GM23338 (cell line): ENCODE data around the gene KLHL25. TPM values are rescaled to one million over a fixed set of nuclear protein-coding genes. Genes with fewer than 3 reads are reported as not detected.

ENCODE experiments used
- ATAC-seq: fragments of 200-7000 bp; cut with Tn5 transposase; 3 replicates; pipeline ENCODE4 v1.9.1; 2020
- DNase-seq: peaks from one replicate; pipeline ENCODE4 v3.0.0-alpha.2; 2015; ENCODE audit warnings: low spot score
- H2AFZ ChIP-seq: fragments of 200-600 bp; sonication (generic); 2 replicates; pipeline ENCODE4 v1.8.0; 2016; ENCODE audit warnings: antibody characterized with exemption, mild to moderate bottlenecking, moderate library complexity
- H3F3A ChIP-seq: fragments of 200-600 bp; sonication (generic); replicated peaks from 2 replicates; pipeline ENCODE4 v1.8.0; 2017; ENCODE audit warnings: antibody characterized with exemption, mixed run types, low read depth
- H3K27ac ChIP-seq: fragments of 200-600 bp; sonication (generic); 2 replicates; pipeline ENCODE4 v1.6.1; 2016; ENCODE audit warnings: low read depth
- H3K27me3 ChIP-seq: fragments of 200-600 bp; sonication (generic); 2 replicates; pipeline ENCODE4 v1.8.0; 2016; ENCODE audit warnings: mild to moderate bottlenecking, mixed run types, moderate library complexity; ENCODE audit not compliant: insufficient read depth
- H3K36me3 ChIP-seq: fragments of 200-600 bp; sonication (generic); 2 replicates; pipeline ENCODE4 v1.8.0; 2016; ENCODE audit warnings: mild to moderate bottlenecking; ENCODE audit not compliant: insufficient read depth
- H3K4me1 ChIP-seq: fragments of 200-600 bp; sonication (generic); 2 replicates; pipeline ENCODE4 v1.8.0; 2016; ENCODE audit warnings: mild to moderate bottlenecking, moderate library complexity; ENCODE audit not compliant: insufficient read depth
- H3K4me2 ChIP-seq: fragments of 200-600 bp; sonication (generic); 2 replicates; pipeline ENCODE4 v1.7.1; 2017; ENCODE audit warnings: mixed run types
- H3K4me3 ChIP-seq: fragments of 200-600 bp; sonication (generic); 2 replicates; pipeline ENCODE4 v1.6.1; 2016; ENCODE audit warnings: mixed run types
- H3K79me2 ChIP-seq: fragments of 200-600 bp; sonication (generic); replicated peaks from 2 replicates; pipeline ENCODE4 v1.8.0; 2017; ENCODE audit warnings: mild to moderate bottlenecking; ENCODE audit not compliant: insufficient read depth
- H3K9me2 ChIP-seq: fragments of 200-600 bp; sonication (generic); 2 replicates; pipeline ENCODE4 v1.8.0; 2017; ENCODE audit not compliant: insufficient read depth
- H4K20me1 ChIP-seq: fragments of 200-600 bp; sonication (generic); replicated peaks from 2 replicates; pipeline ENCODE4 v1.8.0; 2017; ENCODE audit warnings: mild to moderate bottlenecking; ENCODE audit not compliant: insufficient read depth
- H3K27ac Mint-ChIP-seq: 2 replicates; pipeline ENCODE4 v1.8.0; 2020; ENCODE audit warnings: inconsistent platforms, mild to moderate bottlenecking, moderate library complexity, mixed read lengths
- H3K27me3 Mint-ChIP-seq: 3 replicates; pipeline ENCODE4 v1.8.0; 2022; ENCODE audit warnings: low read depth, mild to moderate bottlenecking, moderate library complexity, mixed read lengths, inconsistent platforms; ENCODE audit not compliant: insufficient read depth, poor library complexity
- H3K36me3 Mint-ChIP-seq: 3 replicates; pipeline ENCODE4 v1.8.0; 2021; ENCODE audit warnings: low read depth, mild to moderate bottlenecking, inconsistent platforms, moderate library complexity, mixed read lengths
- H3K4me1 Mint-ChIP-seq: 3 replicates; pipeline ENCODE4 v1.8.0; 2020; ENCODE audit warnings: mild to moderate bottlenecking, inconsistent platforms, mixed read lengths
- H3K4me3 Mint-ChIP-seq: 3 replicates; pipeline ENCODE4 v1.8.0; 2021; ENCODE audit warnings: moderate library complexity, mild to moderate bottlenecking, inconsistent platforms, mixed read lengths
- H3K9me3 Mint-ChIP-seq: 3 replicates; pipeline ENCODE4 v1.8.0; 2020; ENCODE audit warnings: moderate library complexity, mild to moderate bottlenecking, inconsistent platforms, mixed read lengths
- CREB1 ChIP-seq: fragments of 250-450 bp; sonication (Bioruptor Pico); IDR thresholded peaks from 2 replicates; pipeline ENCODE4 v1.5.0; 2020; ENCODE audit warnings: low read depth, mild to moderate bottlenecking, moderate library complexity
- CTCF ChIP-seq, 2 experiments: fragments of 200-600 bp in 1 of 2; sonication (generic) in 1 of 2; conservative IDR thresholded peaks; 2 replicates each; pipeline versions ENCODE4 v1.5.1 to v1.6.1; 2016 to 2017; ENCODE audit warnings: antibody characterized with exemption in 2 of 2, low read depth in 2 of 2, mild to moderate bottlenecking in 2 of 2, moderate library complexity in 1 of 2
- ETS1 ChIP-seq: IDR thresholded peaks from 2 replicates; pipeline ENCODE4 v1.6.1; 2016; ENCODE audit warnings: antibody characterized with exemption
- EZH2 ChIP-seq: fragments of 200-600 bp; sonication (generic); IDR thresholded peaks from one replicate; pipeline ENCODE4 v1.8.0; 2017; ENCODE audit warnings: antibody characterized with exemption, mild to moderate bottlenecking, low read depth; ENCODE audit not compliant: unreplicated experiment
- EZH2phosphoT487 ChIP-seq: fragments of 200-600 bp; sonication (generic); IDR thresholded peaks from one replicate; pipeline ENCODE4 v1.8.1; 2018; ENCODE audit warnings: antibody characterized with exemption; ENCODE audit not compliant: unreplicated experiment
- JUNB ChIP-seq: IDR thresholded peaks from one replicate; pipeline ENCODE4 v1.6.1; 2016; ENCODE audit warnings: antibody characterized with exemption; ENCODE audit not compliant: unreplicated experiment
- POLR2AphosphoS5 ChIP-seq: IDR thresholded peaks from 2 replicates; pipeline ENCODE4 v1.6.1; 2016; ENCODE audit warnings: antibody characterized with exemption, low read depth
- REST ChIP-seq: IDR thresholded peaks from one replicate; pipeline ENCODE4 v1.6.1; 2018; ENCODE audit warnings: antibody characterized with exemption; ENCODE audit not compliant: unreplicated experiment
- ZNF114 ChIP-seq: fragments of 250-450 bp; sonication (Bioruptor Pico); IDR thresholded peaks from 2 replicates; pipeline ENCODE4 v1.5.0; 2020; ENCODE audit warnings: mild to moderate bottlenecking, moderate library complexity
- ZNF331 ChIP-seq: fragments of 250-450 bp; sonication (Bioruptor Pico); IDR thresholded peaks from 2 replicates; pipeline ENCODE4 v1.5.0; 2020; ENCODE audit warnings: low read depth, mild to moderate bottlenecking, moderate library complexity
- polyA plus RNA-seq: library from polyadenylated mRNA; unstranded; fragments of >200 nt; fragmentation: Nextera tagmentation; extraction: Ambion mirVana; gene quantifications from 2 replicates; pipeline ENCODE4 v1.2.1, GENCODE V29; 2016
- total RNA-seq: library from RNA; depleted of rRNA; stranded (reverse); fragments of >200 nt; shearing (Covaris generic); gene quantifications from 2 replicates; pipeline ENCODE4 v1.2.3, GENCODE V29; 2014

KLHL25 gene
- total and polyA plus RNA-seq, 2 experiments from 2014 or later: 5.2 to 28.5 TPM

GRCh38 chr15:85725564-85725963 lies 69.2 kb downstream of the KLHL25 start:
- peaks cover 5% of the 10 kb centered on the region; the same call in 1 of the 2 replicates for H3K36me3 ChIP-seq
- no peaks in the 10 kb centered on the region for H3K27me3 ChIP-seq
- no peaks in the 10 kb centered on the region for H3K79me2 ChIP-seq
- DNase-seq (no peak), ATAC-seq (no peak)
- Mint-ChIP-seq H3K36me3 (peaks cover 30% of the 10 kb centered on the region; the same call in 2 of the 3 replicates), H3K27me3 (no peaks in the 10 kb centered on the region), H3K4me3 (no peak overlapping the region), H3K27ac (no peak overlapping the region), H3K4me1 (no peaks in the 10 kb centered on the region; the same call in 2 of the 3 replicates), H3K9me3 (no peaks in the 10 kb centered on the region)
- H3K4me1 ChIP-seq: no peaks in the 10 kb centered on the region
- H3K4me3 ChIP-seq: no peak overlapping the region
- H3K9me2 ChIP-seq: no peaks in the 10 kb centered on the region
- no peak overlapping the region for H3K4me2 ChIP-seq
- H4K20me1 ChIP-seq: peaks cover 3% of the 10 kb centered on the region; the same call in 1 of the 2 replicates
- 0 out of 2 replicates have a peak, but pooled peaks cover 7% of the 10 kb centered on the region for H3F3A ChIP-seq
- H3K27ac ChIP-seq: no peak overlapping the region
- no peak overlapping the region for H2AFZ ChIP-seq
- TF ChIP-seq POLR2AphosphoS5: no peak
- no peak for TF ChIP-seq CREB1 (CRISPR knock-in tag)
- TF ChIP-seq CTCF (conservative IDR thresholded peaks at IDR 0.05; ENCODE audit: low read depth in 2 of 2): no peak
- no peak for TF ChIP-seq ZNF331 (CRISPR knock-in tag)
- no peak for TF ChIP-seq JUNB
- no peak for TF ChIP-seq EZH2
- TF ChIP-seq EZH2phosphoT487: no peak
- TF ChIP-seq ZNF114 (CRISPR knock-in tag): no peak
- TF ChIP-seq ETS1: no peak
- TF ChIP-seq REST: no peak
